Natural killer cell (primary cell): ENCODE results near the gene TPSAB1. TPM values are rescaled to one million over a fixed set of nuclear protein-coding genes. Genes with fewer than 3 reads are reported as not detected.

Experiments used
- ATAC-seq, 3 donors: fragments of 150-1000 bp in 2 of 3; fragments of 200-7000 bp in 1 of 3; cut with Tn5 transposase; 1 replicate in 1 of 3; 2 replicates in 2 of 3; pipeline ENCODE4 v1.10.0; 2021; ENCODE audit warnings: mild to moderate bottlenecking in 2 of 3, moderate library complexity in 2 of 3
- DNase-seq, 2 donors: peaks; one replicate each; pipeline versions ENCODE4 v3.0.0 to v3.0.0-alpha.2; 2013 to 2021; ENCODE audit warnings: mixed read lengths in 1 of 2
- H3K27ac ChIP-seq: one replicate; pipeline ENCODE4 v1.5.1; 2013; ENCODE audit warnings: mild to moderate bottlenecking, low read length
- H3K27me3 ChIP-seq: one replicate; pipeline ENCODE4 v1.6.1; 2013; ENCODE audit warnings: low read length; ENCODE audit not compliant: control insufficient read depth, insufficient read depth
- H3K36me3 ChIP-seq: one replicate; pipeline ENCODE4 v1.6.1; 2013; ENCODE audit warnings: low read length; ENCODE audit not compliant: control insufficient read depth, insufficient read depth
- H3K4me1 ChIP-seq: one replicate; pipeline ENCODE4 v1.6.1; 2013; ENCODE audit warnings: low read length; ENCODE audit not compliant: control insufficient read depth, insufficient read depth
- H3K4me3 ChIP-seq: one replicate; pipeline ENCODE4 v1.5.1; 2013; ENCODE audit warnings: low read length
- H3K9me3 ChIP-seq: one replicate; pipeline ENCODE4 v1.6.1; 2013; ENCODE audit warnings: low read length; ENCODE audit not compliant: control insufficient read depth, insufficient read depth
- H3K27ac Mint-ChIP-seq, 2 donors: one replicate each; pipeline ENCODE4 v1.8.0; 2022; ENCODE audit warnings: mild to moderate bottlenecking in 2 of 2, mixed read lengths in 2 of 2, moderate library complexity in 1 of 2
- H3K27me3 Mint-ChIP-seq, 2 donors: one replicate each; pipeline ENCODE4 v1.8.0; 2022; ENCODE audit warnings: low read depth in 2 of 2, mixed read lengths in 2 of 2
- H3K36me3 Mint-ChIP-seq: one replicate; pipeline ENCODE4 v1.8.0; 2022; ENCODE audit warnings: mixed read lengths
- H3K4me1 Mint-ChIP-seq, 2 donors: one replicate each; pipeline ENCODE4 v1.8.0; 2022; ENCODE audit warnings: mixed read lengths in 2 of 2
- H3K4me3 Mint-ChIP-seq: one replicate; pipeline ENCODE4 v1.8.0; 2022; ENCODE audit warnings: mild to moderate bottlenecking, moderate library complexity, mixed read lengths
- H3K9me3 Mint-ChIP-seq, 2 donors: one replicate each; pipeline ENCODE4 v1.8.0; 2022; ENCODE audit warnings: mixed read lengths in 2 of 2
- WGBS: methylation state at CpG from one replicate; pipeline ENCODE4 v1.1.7; 2013; ENCODE audit warnings: missing lambda C conversion rate; ENCODE audit not compliant: insufficient coverage; 5-methylcytosine and 5-hydroxymethylcytosine counted together
- intact Hi-C: fragments of 100-400 bp; cut with micrococcal nuclease; formaldehyde crosslinking; loops from one replicate; pipeline ENCODE4 v1.14.2; 2022
- total RNA-seq, 4 donors: library from RNA; stranded (reverse); fragments of 120-200 nt in 1 of 4; gene quantifications; one replicate each; pipeline versions ENCODE4 v1.2.3 to v1.2.4, GENCODE V29; 2013 to 2022
- TF ChIP-seq, protein P1 (sequence below): fragments of 200-600 bp; IDR thresholded peaks from one replicate; pipeline ENCODE4 v1.8.0; 2022; ENCODE audit warnings: antibody characterized with exemption

TPSAB1 gene
- total RNA-seq, 3 donors from 2014 or later (not counting 1 experiment from before 2014, with no cell fraction given), result 0.82 to 13.4 TPM; not detected in 1

DNA sequence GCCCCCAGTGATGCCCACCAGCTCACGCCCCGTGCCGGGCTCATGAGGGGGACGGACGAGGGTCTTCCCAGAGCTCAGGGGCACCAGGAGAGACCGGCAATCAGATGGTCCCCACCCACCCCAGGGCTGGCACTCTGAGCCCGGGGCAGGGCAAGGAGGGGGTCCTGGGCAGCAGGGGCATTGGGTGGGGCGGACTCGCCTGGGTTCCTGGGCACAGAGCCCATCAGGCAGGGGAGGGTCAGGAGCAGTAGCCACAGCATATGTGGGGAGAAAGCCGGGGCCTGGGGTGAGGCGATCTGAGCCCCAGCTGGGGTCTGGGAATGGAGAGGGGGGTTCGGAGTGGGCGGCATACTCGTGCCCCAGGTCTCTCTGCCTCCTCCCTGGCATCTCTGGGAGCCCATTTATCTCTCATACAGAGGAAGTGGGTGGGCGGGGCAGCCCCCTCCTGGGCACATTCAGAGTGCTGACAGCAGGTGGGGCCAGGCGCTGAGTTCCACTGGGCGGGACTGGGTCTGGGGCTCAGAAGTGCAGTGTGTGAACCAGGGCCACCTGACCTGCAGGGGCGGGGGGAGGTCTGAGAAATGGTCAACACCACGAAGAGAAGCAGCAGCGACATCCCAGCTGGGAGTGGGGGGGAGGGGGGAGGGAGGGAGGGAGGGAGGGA lies 48.4 kb downstream of the TPSAB1 start:
- Mint-ChIP-seq H3K4me3 (no peak overlapping the region), H3K36me3 (no peaks in the 10 kb centered on the region), H3K27me3 (peaks cover 24 to 35% of the 10 kb centered on the region in 2 donors), H3K4me1 (no peaks in the 10 kb centered on the region), H3K27ac (no peak overlapping the region), H3K9me3 (no peaks in the 10 kb centered on the region)
- H3K4me3 ChIP-seq, result no peak overlapping the region
- peaks cover 8% of the 10 kb centered on the region for H3K27me3 ChIP-seq
- TF ChIP-seq, protein P1, sequence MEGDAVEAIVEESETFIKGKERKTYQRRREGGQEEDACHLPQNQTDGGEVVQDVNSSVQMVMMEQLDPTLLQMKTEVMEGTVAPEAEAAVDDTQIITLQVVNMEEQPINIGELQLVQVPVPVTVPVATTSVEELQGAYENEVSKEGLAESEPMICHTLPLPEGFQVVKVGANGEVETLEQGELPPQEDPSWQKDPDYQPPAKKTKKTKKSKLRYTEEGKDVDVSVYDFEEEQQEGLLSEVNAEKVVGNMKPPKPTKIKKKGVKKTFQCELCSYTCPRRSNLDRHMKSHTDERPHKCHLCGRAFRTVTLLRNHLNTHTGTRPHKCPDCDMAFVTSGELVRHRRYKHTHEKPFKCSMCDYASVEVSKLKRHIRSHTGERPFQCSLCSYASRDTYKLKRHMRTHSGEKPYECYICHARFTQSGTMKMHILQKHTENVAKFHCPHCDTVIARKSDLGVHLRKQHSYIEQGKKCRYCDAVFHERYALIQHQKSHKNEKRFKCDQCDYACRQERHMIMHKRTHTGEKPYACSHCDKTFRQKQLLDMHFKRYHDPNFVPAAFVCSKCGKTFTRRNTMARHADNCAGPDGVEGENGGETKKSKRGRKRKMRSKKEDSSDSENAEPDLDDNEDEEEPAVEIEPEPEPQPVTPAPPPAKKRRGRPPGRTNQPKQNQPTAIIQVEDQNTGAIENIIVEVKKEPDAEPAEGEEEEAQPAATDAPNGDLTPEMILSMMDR, result no peak
- no peaks in the 10 kb centered on the region for H3K36me3 ChIP-seq
- DNase-seq (peak in 1 of 2 donors; percentile 35), ATAC-seq (no peak)
- intact Hi-C loops, result no loop called here
- H3K9me3 ChIP-seq, result no peaks in the 10 kb centered on the region
- WGBS, result 54% methylated on average over 17 of the region's 20 CpGs
- peaks cover 5% of the 10 kb centered on the region for H3K4me1 ChIP-seq
- H3K27ac ChIP-seq, result no peak overlapping the region

DNA sequence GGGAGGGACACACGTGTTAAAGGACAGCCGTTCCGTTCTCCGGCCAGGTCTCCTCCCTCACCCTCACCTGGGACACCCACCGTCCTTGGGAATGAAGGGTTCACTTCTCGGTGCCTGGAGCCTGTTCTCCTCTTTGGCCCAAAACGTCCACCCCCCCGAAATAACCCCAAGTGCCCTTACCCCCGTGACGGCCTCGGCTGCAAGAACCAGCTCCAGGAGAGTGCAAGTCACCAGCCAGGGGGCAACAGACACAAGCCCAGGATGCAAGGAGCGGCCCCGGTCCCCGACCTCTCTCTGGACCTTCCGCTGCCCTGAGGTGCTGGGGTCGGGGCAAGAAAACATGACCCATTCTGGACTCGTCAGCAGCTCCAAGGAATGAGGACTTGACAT lies 49.0 kb downstream of the TPSAB1 start:
- 11% methylated on average over 16 of the region's 17 CpGs for WGBS
- no peaks in the 10 kb centered on the region for H3K9me3 Mint-ChIP-seq
- no peak overlapping the region for H3K27ac Mint-ChIP-seq
- Histone ChIP-seq H3K9me3 (no peaks in the 10 kb centered on the region), H3K36me3 (no peaks in the 10 kb centered on the region), H3K27me3 (peaks cover 8% of the 10 kb centered on the region), H3K4me3 (no peak overlapping the region), H3K4me1 (peaks cover 5% of the 10 kb centered on the region), H3K27ac (no peak overlapping the region)
- ATAC-seq (no peak), DNase-seq (no peak)
- H3K4me1 Mint-ChIP-seq, result no peaks in the 10 kb centered on the region
- H3K4me3 Mint-ChIP-seq, result no peak overlapping the region
- intact Hi-C loops, result no loop called here
- TF ChIP-seq, protein P1, result no peak
- H3K36me3 Mint-ChIP-seq, result no peaks in the 10 kb centered on the region
- peaks cover 29 to 40% of the 10 kb centered on the region in 2 donors for H3K27me3 Mint-ChIP-seq

DNA sequence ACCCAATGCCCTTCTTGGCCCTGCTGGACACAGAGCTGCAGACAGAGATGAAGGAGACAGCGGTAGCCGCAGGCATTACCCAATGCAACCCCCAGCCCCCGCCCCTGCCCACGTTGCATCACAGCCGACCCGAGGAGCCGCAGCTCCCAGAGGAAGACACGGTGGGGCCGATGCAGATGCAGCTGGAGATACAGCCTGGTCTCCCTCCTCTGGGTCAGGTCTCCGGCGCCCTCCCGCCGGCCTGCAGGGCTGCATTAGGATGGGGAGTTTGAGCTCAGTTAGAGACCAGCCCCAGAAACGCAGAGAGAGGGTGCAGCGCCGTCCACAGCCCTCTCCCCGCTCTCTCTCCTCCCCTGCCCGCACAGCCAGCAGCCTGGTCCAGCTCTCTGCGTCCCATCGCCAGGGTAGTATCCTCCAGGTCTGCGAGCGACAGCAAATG lies 49.6 kb downstream of the TPSAB1 start:
- intact Hi-C loops, result no loop called here
- 19% methylated on average over 21 of the region's 22 CpGs for WGBS
- no peaks in the 10 kb centered on the region for H3K9me3 Mint-ChIP-seq
- H3K4me3 Mint-ChIP-seq, result no peak overlapping the region
- no peaks in the 10 kb centered on the region for H3K36me3 Mint-ChIP-seq
- TF ChIP-seq, protein P1, result no peak
- DNase-seq (no peak), ATAC-seq (peak in 1 of 3 donors; percentile 44)
- no peaks in the 10 kb centered on the region for H3K9me3 ChIP-seq
- H3K27me3 Mint-ChIP-seq, result peaks cover 31 to 42% of the 10 kb centered on the region in 2 donors
- H3K4me1 ChIP-seq, result peaks cover 5% of the 10 kb centered on the region
- no peaks in the 10 kb centered on the region for H3K4me1 Mint-ChIP-seq
- H3K36me3 ChIP-seq, result no peaks in the 10 kb centered on the region
- no peak overlapping the region for H3K4me3 ChIP-seq
- no peak overlapping the region for H3K27ac ChIP-seq
- H3K27me3 ChIP-seq, result peaks cover 8% of the 10 kb centered on the region
- H3K27ac Mint-ChIP-seq, result no peak overlapping the region
